DMS53 (cell line): Measurements from ENCODE around the gene GNA12.
"Not testable (repeated sequence)": the region's sequence is repeated elsewhere in the genome, so short reads cannot be mapped to it uniquely, and the experiment has no call there.

Source experiments
- DNase-seq: peaks from one replicate; lab custom pipeline; 2025; lab: John Stamatoyannopoulos, UW

GNA12 gene

DNA sequence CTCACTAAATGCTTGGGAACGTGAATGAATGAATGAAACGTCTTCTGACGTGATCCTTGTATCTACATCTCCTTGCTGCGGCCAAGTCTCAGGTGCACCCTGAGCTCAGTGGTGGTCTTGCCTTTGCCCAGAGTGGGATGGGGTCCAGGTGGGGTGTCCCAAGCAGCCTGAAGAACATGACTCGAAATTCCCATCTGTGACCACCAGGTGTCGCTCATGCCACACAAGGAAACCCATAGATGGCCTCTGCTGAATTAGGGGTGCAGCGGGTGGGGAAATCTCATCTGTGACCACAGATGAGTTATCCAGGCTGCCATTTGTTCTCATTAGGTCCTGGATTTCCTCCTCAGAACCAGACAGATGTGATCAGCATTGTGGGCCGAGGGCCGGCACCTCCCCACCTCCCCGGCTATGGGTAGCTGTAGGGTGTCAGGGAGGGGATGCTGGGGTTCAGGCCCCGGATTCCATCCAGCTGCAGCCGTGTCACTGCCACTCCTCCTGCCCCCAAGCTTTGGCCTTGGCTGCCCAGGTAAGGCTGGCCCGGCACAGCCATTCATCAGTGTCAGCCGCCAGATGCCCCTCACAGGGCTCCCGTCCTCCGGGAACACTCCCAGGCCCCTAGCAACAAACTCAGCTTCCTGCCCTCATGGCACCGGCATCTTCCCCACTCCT is 21.0 kb upstream of the GNA12 start:
- DNase-seq, result peak; percentile 67

DNA sequence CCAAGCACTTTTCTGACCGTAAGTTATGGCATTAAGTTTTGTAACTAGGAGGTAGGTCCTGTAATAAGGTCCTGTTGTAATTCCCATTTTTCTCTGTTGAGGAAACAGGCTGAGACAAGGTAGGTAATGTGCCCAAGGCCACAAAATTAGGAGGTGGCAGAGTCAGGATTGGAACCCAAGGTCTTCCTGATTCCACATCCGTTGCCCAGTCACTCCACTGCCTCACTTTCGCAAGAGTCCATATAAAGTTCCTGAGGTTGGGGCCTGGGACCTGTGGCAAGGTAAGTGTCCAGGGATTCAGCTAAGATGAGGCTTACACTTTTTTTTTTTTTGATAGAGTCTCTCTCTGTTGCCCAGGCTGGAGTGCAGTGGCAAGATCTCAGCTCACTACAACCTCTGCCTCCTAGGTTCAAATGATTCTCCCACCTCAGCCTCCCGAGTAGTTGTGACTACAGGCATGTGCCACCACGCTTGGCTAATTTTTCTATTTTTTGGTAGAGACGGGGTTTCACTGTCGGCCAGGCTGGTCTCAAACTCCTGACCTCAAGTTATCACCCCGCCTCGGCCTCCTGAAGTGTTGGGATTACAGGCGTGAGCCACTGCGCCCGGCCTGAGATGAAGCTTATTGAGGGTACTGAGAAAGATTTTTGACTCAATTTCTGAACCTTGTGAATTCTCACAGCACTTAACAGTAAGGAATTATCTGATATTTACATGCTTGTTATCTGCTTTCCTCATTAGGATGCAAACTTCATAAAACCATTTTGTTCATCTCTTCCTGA is 20.3 kb upstream of the GNA12 start:
- DNase-seq, result no peak

DNA sequence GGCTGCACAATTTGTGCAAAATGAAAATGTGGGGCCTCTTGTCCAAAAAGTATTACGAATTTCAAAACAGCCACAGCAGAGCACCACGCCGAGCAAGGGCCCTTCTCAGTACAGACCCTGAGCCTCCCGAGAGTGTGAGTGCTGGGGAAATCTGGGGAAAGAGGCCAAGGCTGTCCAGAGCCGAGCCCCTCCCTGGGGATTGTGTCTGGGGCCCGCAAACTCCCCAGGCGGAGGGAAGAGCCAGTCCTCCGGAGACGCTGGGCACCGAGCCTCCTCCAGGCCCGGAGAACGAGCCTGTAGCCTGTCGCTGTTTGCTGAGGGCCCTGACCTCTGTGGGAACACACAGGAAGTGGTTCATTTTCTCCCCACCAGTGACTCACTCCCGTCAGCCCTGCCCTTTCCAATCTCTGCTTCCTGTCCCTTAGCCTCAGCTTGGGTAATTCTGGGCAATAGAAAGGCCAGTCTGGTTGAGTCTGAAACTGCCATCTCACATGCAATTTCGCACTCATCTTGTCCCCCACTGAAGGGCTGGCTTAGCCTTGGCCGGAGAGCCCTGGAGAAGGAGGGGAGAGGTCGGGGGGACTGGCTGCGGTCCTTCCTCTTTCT is 19.5 kb upstream of the GNA12 start:
- peak; percentile 87 for DNase-seq

DNA sequence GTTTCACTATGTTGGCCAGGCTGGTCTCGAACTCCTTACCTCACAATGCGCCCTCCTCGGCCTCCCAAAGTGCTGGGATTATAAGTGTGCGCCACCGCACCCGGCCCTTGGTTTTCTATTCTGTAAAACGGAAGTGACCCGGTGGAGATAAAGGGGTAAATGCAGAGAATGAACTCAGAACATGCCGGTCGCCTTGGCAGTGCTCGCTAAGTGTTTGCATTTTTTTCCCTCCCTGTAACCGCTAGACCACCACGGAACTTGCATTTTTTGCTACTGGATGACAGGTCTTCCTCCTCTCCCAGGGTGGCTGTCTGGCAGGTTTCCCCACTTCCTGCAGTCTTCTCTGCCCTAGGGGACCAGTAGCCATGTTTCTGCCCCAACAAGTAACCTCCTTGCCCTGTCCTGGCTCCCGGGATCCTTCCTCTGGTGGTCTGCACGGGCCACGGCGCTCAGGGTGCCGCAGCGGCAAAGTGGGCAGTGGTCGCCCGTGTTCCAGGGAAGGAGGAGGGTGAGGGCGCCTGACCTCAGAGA is 18.8 kb upstream of the GNA12 start:
- no peak for DNase-seq

DNA sequence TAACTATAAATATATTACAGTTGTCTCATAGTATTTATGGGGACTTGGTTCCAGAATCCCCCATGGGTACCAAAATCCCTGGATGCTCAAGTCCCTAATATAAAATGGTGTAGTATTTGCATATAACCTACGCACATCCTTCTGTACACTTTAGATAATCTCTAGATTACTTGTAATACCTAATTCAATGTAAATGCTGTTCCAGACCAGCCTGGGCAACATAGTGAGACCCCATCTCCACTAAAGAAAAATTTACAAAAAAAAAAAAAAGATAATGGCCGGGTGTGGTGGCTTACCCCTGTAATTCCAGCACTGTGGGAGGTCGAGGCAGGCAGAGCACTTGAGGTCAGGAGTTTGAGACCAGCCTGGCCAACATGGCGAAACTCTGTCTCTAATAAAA is 17.4 kb upstream of the GNA12 start:
- DNase-seq, result no peak

DNA sequence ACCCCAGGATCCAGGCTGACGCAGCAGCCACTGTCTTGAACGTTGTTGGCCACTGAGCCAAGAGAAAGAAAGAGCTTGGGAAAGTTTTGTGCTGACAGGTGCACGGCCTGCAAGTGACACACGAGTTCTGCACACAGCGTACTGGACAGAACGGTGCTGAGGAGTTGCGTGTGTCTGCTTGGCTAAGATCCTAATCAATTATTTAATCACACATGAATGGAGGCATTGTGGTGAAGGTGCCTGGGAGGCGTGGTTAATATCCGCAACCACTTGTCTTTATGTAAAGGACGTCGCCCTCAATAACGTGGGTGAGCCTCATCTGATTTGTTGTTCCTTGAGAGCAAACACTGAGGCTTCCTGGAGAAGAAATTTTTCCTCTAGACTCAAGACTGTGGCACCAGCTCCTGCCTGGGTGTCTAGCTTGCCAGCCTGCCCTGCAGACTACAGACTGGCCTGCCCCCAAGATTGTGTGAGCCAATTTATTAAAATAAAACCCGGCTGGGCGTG is 16.6 kb upstream of the GNA12 start:
- peak; percentile 17 for DNase-seq

DNA sequence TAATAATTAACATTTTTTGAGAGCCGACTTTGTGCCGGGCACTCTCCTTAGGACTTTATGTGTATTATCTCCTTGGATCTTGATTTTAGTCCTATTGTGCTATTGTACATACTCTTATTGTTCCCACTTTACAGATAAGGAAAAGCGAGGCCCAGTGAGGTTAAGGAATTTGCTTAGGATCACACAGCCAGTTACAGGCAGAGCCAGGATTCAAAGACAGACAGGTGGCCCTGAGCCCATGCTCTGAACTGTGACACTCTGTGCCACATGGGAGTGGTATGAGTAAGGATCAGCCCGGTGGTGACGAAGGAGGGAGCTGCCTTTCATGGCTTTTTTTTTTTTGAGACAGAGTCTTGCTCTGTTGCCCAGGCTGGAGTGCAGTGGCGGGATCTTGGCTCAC is 15.8 kb upstream of the GNA12 start:
- DNase-seq, result no peak

DNA sequence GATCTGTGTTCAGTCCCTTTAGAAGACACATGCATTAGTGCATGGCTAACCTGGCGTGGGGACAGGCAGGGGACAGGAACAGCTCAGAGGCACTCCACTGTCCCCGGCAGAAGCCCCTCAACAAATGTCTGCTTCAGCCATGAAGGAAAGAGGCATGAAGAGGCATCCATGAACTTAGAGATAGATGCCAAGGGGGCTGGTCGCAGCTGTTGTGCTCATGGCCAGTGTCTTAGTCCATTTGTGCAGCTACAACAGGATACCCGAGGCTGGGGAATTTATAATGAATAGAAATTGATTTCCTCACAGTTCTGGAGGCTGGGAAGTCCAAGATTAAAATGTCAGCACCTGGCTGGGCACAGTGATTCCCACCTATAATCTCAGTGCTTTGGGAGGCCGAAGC is 14.5 kb upstream of the GNA12 start:
- DNase-seq, result no peak

DNA sequence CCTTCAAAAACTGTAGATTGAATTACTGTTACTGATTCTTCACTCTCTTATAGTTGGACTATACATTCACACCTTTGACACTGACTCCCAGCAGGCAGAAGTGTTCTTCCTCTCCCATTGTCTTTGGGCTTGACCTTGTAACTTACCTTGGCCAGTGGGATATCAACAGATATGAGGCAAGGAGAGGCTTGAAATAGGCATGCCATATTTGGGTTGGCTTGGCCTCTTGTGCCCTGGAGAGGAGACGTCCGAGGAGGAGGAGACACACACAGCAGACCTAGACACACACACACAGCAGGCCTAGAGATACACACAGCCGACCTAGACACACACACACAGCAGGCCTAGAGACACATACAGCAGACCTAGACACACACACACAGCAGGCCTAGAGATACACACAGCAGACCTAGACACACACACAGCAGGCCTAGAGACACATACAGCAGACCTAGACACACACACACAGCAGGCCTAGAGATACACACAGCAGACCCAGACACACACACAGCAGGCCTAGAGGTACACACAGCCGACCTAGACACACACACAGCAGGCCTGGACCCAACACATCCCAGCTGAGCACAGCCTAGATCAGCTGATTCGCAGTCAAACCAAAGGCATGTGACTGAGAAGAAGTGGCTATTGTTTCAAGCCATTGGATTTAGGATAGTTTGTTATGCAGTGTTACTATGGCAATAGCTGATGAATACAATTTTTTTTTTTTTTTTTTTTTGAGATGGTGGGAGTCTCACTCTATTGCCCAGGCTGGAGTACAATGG is 12.5 kb upstream of the GNA12 start:
- peak; percentile 73 for DNase-seq

DNA sequence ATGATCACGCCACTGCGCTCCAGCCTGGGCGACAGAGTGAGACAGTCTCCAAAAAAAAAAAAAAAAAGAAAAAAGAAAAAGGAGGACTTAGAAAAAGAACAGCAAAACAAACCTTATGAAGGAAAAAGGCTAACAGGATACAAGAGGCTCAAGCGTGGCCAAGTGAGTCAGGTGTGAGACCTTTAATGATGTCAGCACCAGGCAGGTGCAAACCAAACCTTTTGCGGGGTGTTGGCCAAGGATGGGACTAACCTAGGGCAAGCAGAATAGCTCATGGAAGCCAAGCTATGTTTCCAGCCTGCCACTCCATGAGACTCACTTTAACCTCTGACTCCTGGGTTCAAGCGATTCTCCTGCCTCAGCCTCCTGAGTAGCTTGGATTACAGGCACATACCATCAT is 11.3 kb upstream of the GNA12 start:
- DNase-seq, result peak; percentile 73

DNA sequence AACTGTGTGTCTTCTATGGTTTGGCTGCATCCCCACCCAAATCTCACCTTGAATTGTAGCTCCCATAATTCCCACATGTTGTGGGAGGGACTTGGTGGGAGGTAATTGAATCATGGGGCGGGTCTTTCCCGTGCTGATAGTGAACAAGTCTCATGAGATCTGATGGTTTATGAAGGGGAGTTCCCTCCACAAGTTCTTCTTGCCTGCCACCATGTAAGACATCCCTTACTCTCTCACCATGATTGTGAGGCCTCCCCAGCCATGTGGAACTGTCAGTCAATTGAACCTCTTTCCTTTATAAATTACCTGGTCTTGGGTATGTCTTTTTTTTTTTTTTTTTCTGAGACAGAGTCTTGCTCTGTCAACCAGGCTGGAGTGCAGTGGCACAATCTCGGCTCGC is 9.4 kb upstream of the GNA12 start:
- DNase-seq, result not testable (repeated sequence)

DNA sequence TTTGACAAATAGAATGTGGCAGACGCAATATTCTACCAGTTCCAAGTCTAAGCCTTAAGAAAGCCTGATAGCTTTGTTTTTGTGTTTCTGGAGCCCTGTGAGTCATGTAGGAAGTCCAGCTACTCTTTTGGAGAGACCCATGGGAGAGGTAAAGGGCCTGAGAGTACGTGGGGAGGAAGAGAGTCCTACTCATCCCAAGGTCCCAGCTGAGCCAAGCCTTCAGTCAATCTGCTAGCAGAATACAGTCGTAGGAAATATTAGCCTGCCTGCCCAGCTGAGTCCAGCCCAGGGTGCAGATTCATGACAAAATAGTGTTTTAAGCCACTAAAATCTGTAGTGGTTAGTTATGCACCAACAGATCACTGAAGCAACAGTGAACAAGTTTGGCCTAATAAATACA is 9.0 kb upstream of the GNA12 start:
- DNase-seq, result no peak

DNA sequence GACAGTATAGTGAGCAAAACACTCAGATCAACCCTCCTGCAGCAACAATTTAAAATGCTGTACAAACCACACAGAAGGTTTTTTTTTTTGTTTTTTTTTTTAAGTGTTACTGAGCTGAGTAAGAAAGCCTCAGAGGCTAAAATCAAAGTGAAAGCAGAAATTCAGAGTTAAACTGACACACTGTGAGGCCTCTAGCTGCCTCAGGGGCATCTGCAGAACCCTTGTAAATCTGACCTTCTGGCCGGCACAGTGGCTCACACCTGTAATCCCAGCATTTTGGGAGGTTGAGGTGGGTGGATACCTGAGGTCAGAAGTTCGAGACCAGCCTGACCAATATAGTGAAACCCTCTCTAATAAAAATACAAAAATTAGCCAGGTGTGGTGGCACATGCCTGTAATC is 7.4 kb upstream of the GNA12 start:
- no peak for DNase-seq

DNA sequence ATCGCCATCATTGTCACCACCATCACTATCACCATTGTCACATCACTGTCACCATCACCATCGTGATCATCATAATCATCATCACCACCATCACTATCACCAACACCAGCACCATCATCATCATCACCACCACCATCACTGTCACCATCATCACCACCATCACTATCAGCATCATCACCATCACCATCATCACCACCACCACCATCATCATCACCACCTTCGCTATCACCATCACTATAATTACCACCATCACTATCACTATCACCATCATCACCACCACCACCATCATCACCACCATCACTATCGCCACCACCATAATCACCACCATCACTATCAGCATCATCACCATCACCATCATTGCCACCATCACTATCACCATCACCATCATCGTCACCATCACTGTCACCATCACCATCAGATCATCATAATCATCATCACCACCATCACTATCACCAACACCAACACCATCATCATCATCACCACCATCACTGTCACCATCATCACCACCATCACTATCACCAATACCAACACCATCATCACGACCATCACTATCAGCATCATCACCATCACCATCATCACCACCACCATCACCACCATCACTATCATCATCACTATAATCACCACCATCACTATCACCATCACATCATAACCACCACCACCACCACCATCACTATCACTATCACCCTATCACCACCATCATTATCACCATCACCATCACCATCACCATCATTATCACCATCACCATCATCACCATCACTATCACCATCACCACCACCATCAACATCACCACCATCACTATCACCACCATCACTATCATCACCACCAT is 6.0 kb upstream of the GNA12 start:
- no peak for DNase-seq

DNA sequence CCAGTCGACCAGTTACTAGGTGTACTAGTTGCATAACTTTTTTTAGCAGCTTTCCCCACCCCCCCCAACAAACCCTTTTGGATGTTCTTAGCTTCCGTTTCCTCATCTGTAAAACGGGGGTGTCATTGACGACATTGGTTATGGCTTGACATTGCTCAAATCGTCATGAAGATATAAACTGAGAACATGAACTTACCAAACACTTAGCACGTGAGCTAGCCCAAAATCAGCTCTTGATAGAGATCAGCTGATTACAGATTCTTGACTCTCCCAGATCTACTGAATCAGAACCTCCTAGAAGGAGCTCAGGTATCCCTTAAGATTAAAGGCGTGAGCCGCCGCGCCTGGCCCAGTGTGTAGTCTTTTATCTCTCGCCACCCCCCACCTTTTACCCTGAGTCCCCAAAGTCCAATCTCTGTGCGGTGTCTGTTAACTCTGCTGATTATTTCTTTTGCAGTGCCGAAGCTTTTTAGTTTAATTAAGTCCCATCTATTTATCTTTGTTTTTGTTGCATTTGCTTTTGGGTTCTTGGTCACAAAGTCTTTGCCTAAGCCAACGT is 1.0 kb upstream of the GNA12 start:
- DNase-seq, result peak; percentile 38

DNA sequence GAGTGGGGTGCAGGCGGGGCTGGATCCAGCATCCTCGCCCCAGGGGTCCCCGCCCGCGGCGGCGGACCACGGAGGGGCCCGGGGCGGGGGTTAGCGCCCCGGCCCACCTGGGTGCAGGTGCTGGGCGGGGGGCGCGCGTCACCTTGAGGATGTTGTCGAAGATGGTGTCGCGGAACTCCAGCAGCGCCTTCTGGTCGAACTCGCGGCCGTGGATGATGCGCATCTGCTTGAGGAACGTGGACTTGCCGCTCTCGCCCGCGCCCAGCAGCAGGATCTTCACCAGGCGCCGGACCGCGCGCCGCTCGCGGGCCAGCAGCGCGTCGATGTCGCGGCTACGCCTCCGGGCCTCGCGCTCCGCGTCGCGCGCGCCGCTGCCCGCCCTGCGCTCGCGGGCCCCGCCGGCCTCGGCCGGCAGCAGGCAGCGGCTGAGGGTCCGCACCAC is 376 bp downstream of the GNA12 start:
- peak; percentile 81 for DNase-seq

DNA sequence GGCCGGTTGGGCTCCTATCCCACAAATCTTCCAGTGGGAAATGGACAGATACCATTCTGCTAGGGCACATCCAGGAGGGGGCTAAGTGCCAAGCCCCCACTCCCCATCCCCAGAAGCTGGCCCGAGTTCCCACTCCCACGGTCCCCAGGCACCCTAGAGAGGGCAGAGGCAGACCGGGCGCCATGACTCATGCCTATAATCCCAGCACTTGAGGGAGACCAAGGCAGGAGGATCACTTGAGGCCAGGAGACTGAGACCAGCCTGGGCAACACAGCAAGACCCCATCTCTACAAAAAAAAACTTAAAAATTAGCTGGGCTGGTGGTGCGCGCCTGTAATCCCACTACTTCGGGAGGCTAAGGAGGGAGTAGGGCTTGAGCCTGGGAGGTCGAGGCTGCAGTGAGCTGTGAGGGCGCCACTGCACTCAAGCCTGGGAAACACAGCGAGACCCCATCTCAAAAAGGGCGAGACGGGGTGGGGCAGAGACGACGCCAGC is 870 bp downstream of the GNA12 start:
- peak; percentile 28 for DNase-seq

DNA sequence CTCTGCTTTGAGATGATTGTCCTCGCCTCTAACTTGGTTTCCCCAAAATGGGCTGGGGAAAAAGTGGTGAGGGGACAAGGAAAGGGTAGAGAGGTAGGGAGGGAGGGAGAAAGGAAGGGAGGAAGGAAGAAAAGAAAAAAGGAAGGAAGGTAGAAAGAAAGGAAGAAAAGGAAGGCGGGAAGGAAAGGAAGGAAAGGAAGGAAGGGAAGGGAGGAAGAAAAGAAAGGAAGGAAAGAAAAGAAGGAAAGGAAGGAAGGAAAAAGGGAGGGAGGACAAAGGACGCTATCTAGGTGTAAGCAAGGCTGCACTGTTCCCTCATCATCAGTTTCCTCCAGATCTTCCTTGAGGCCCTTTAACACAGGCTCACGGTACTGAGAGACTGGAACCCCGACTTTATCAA is 2.2 kb downstream of the GNA12 start:
- DNase-seq, result no peak

DNA sequence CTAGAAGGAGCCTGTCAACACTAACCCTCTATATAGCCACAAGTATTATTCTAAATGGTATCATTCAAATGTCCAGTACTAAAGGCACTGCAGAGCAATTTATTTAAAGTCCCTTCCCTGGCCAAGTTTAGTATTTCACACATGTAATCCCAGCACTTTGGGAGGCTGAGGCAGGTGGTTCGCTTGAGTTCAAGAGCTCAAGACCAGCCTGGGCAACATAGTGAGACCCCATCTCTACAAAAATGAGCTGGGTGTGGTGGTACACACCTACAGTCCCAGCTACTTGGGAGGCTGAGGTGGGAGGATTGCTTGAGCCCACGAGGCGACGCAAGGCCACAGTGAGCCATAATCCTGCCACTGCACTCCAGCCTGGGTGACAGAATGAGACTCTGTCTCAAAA is 3.6 kb downstream of the GNA12 start:
- DNase-seq, result no peak

DNA sequence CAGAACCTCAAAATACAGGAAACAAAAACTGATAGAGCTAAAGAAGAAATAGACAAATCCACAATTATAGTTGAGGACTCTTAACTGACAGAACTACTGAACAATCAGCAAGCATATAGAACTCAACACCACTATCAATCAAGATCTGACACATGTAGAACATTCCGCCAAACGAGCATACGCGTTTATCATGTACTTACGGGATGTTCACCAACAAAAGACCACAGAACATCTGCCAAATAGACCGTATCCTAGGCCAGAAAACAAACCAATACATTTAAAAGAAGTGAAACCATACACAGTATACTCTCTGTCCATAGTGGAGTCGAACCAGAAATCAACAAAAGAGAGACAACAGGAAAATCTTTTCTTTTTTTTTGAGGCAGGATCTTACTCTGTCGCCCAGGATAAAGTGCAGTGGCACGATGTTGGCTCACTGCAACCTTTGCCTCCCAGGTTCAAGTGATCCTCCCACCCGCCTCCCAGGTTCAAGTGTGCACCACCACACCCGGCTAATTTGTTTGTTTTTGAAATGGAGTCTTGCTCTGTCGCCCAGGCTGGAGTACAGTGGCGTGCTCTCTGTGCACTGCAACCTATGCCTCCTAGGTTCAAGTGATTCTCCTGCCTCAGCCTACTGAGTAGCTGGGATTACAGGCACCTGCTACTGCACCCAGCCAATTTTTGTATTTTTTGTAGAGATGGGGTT is 5.1 kb downstream of the GNA12 start:
- peak; percentile 12 for DNase-seq
